T-helper 1 cell (primary cell): ENCODE measurements around the gene CCL17.
"Not testable (repeated sequence)": the region's sequence is repeated elsewhere in the genome, so short reads cannot be mapped to it uniquely, and the experiment has no call there.

Source experiments
- DNase-seq, 5 donors: peaks; one replicate each; pipeline ENCODE4 v3.0.0-alpha.2; 2012 to 2020

Gene CCL17

GRCh38 chr16:57379579-57379978 is 25.0 kb upstream of the CCL17 start:
- no peak for DNase-seq

GRCh38 chr16:57380671-57381462 is 23.7 kb upstream of the CCL17 start:
- DNase-seq = no peak

DNA sequence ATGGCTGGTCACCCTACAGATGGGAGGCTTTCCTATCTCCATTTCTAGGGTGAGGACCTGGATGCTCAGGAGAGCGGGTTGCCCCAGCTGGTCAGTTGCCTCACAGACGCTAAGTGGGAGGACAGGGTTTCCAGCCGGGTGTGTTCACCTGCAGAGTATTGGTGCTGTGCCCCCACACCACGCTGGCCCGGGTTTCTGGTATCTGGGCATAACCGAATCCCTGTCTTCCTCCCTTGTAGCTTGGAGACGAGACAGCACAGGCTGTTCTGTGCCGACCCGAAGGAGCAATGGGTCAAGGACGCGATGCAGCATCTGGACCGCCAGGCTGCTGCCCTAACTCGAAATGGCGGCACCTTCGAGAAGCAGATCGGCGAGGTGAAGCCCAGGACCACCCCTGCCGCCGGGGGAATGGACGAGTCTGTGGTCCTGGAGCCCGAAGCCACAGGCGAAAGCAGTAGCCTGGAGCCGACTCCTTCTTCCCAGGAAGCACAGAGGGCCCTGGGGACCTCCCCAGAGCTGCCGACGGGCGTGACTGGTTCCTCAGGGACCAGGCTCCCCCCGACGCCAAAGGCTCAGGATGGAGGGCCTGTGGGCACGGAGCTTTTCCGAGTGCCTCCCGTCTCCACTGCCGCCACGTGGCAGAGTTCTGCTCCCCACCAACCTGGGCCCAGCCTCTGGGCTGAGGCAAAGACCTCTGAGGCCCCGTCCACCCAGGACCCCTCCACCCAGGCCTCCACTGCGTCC is 22.6 kb upstream of the CCL17 start:
- DNase-seq = no peak

DNA sequence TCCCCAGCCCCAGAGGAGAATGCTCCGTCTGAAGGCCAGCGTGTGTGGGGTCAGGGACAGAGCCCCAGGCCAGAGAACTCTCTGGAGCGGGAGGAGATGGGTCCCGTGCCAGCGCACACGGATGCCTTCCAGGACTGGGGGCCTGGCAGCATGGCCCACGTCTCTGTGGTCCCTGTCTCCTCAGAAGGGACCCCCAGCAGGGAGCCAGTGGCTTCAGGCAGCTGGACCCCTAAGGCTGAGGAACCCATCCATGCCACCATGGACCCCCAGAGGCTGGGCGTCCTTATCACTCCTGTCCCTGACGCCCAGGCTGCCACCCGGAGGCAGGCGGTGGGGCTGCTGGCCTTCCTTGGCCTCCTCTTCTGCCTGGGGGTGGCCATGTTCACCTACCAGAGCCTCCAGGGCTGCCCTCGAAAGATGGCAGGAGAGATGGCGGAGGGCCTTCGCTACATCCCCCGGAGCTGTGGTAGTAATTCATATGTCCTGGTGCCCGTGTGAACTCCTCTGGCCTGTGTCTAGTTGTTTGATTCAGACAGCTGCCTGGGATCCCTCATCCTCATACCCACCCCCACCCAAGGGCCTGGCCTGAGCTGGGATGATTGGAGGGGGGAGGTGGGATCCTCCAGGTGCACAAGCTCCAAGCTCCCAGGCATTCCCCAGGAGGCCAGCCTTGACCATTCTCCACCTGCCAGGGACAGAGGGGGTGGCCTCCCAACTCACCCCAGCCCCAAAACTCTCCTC is 21.9 kb upstream of the CCL17 start:
- no peak for DNase-seq

- DNase-seq = no peak
These were observed 21.0 kb upstream of the CCL17 start for GRCh38 chr16:57383276-57384247.

DNA sequence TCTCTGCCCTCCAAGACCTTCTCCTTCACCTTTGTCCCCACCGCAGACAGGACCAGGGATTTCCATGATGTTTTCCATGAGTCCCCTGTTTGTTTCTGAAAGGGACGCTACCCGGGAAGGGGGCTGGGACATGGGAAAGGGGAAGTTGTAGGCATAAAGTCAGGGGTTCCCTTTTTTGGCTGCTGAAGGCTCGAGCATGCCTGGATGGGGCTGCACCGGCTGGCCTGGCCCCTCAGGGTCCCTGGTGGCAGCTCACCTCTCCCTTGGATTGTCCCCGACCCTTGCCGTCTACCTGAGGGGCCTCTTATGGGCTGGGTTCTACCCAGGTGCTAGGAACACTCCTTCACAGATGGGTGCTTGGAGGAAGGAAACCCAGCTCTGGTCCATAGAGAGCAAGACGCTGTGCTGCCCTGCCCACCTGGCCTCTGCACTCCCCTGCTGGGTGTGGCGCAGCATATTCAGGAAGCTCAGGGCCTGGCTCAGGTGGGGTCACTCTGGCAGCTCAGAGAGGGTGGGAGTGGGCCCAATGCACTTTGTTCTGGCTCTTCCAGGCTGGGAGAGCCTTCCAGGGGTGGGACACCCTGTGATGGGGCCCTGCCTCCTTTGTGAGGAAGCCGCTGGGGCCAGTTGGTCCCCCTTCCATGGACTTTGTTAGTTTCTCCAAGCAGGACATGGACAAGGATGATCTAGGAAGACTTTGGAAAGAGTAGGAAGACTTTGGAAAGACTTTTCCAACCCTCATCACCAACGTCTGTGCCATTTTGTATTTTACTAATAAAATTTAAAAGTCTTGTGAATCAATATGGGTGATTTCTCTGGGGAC is 20.1 kb upstream of the CCL17 start:
- DNase-seq = no peak

- DNase-seq = no peak
These were observed 19.5 kb upstream of the CCL17 start for GRCh38 chr16:57385083-57385482.

- DNase-seq = no peak
These were observed 18.1 kb upstream of the CCL17 start for GRCh38 chr16:57386381-57386951.

- DNase-seq = no peak
These were observed 16.8 kb upstream of the CCL17 start for GRCh38 chr16:57387598-57388354.

GRCh38 chr16:57388359-57389086 is 16.0 kb upstream of the CCL17 start:
- DNase-seq = no peak

DNA sequence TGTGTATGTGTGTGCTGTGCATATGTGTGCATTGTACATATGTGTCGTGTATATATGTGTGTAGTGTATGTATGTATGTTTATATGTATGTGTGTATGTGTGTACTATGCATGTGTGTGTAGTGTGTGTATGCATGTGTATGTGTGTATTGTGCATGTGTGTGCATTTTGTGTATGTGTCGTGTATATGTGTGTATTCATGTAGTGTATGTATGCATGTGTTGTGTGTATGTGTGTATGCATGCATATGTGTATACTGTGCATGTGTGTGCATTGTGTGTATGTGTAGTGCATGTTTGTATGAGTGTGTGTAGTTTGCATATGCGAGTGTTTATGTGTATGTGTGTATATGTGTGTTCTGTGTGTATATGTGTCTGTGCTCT is 15.5 kb upstream of the CCL17 start:
- DNase-seq = no peak

- DNase-seq = no peak
These were observed 13.8 kb upstream of the CCL17 start for GRCh38 chr16:57390636-57391295.

GRCh38 chr16:57391300-57391699 is 13.3 kb upstream of the CCL17 start:
- no peak for DNase-seq

DNA sequence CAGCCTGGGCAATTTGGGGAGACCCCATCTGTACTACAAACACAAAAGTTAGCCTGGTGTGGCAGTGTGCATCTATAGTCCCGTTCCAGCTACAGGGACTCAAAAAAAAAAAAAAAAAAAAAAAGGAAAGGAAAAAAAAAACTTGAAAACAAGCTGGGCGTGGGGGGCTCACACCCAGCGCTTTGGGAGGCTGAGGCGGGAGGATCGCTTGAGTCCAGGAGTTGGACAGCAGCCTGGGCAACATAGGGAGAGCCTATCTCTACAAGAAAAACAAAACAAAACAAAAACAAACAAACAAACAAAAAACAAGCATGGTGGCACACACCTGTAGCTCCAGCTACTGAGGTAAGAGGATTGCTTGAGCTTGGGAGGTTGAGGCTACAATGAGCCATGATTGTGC is 12.9 kb upstream of the CCL17 start:
- no peak for DNase-seq

GRCh38 chr16:57392694-57393093 is 11.9 kb upstream of the CCL17 start:
- DNase-seq = no peak

DNA sequence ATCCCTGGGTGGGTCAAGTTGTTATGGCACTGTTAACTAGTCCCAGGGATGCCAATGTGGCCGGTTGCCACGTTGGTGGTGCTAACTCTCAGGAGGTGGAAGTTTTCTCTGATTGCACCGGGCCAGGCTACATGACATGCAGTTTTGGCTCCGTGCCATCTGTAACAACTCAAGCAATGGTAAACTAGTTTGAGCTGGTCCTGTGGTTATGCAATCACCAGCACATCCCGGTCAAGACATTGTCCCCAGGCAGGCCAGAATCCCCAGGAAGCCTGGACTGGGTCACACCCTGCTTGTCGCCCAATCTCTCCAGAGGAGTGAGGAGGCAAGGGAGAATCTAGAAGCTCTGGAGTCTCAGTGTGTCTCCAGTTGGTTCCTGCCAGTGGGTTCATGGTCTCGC is 10.1 kb upstream of the CCL17 start:
- no peak for DNase-seq

- DNase-seq = no peak
These were observed 9.5 kb upstream of the CCL17 start for GRCh38 chr16:57395026-57395425.

DNA sequence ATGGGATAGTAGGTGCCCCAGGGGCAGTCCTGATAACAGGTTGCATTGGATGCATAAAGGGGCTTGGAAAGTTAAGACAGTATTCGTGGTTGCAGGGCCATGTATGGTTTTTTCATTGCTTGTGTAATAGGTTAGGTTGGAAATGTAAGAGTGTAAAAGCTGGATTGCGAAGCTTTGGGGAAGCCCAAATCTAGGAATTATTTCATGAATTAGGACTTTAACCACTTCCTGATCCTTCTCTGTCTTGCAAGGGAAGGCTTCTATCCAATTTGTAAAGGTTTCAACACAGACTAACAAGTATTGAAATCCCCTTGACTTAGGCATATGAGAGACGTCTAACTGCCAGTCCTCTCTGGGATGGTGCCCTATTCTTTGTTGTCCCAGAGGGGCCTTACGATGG is 7.8 kb upstream of the CCL17 start:
- DNase-seq = no peak

- DNase-seq = not testable (repeated sequence)
These were observed 7.1 kb upstream of the CCL17 start for GRCh38 chr16:57397493-57397892.
